GM18519 (cell line): ENCODE data around the gene BTRC.
"Not testable (repeated sequence)": the region's sequence is repeated elsewhere in the genome, so short reads cannot be mapped to it uniquely, and the experiment has no call there.

ENCODE experiments used
- ATAC-seq: cut with Tn5 transposase; IDR thresholded peaks from one replicate; pipeline ENCODE4 v1.9.1; 2021; ENCODE audit warnings: mild to moderate bottlenecking, moderate library complexity; ENCODE audit not compliant: unreplicated experiment, low FRiP score

Gene BTRC

DNA sequence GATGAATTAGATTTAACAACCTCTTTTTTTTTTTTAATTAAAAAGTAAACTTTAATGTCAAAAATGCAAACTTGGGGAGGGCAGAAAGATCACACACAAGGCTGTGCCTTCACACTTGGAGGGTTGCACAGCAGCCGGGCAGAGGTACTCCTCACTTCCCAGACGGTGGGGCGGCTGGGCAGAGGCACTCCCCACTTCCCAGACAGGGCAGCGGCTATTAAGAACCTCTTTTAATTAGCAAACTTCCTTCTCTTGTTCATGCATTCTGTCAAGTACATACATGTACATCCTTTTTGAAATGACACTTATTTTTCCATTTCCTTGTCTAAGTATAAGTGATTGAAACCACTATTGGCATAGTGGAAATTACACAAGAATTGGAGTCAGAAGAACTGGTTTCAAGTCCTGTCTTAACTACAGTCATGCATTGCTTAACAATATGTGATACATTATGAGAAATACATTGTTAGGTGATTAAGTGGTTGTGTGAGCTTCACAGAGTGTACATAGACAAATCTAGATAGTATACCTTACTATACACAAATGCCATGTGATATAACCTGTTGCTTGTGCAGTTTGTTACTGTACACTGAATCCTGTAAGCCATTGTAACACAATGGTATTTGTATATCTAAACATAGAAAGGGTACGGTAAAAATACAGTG lies 26.5 kb downstream of the BTRC start:
- no peak for ATAC-seq

DNA sequence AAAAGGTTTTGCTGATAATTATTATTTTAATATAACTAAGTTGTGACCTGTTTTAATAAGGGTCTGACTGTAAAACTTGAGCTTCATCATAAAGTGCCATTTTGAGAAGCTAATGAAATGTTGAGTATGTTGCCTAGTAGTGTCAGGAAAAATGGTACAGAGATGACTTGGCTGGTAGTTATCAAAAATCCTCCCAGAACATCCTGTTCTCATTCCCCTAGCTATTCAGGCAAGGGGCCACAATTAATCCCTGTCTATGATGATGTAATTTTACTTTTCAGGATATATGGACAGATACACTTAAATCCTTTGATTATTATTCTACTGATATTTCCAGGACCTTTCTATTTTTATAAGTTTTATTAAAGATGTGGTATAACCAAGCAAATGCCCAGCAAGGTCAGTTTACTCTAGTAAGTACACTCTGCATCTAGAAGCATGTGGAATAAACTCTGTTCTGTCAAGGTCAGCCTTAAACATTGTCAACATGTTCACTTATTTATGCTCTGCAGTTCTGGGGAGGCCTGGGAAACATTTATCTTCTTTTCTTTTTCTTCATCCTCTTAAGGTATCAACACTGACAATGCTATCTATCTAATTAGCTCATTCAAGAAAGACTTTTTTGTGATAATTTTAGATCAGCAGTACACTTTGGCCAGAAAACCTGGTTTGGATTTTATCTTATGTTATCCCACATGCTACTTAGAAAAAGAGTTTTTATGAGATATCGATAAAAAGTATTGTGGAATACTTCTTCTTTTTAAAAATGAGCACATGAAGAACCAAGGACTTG lies 32.1 kb downstream of the BTRC start:
- ATAC-seq = no peak

DNA sequence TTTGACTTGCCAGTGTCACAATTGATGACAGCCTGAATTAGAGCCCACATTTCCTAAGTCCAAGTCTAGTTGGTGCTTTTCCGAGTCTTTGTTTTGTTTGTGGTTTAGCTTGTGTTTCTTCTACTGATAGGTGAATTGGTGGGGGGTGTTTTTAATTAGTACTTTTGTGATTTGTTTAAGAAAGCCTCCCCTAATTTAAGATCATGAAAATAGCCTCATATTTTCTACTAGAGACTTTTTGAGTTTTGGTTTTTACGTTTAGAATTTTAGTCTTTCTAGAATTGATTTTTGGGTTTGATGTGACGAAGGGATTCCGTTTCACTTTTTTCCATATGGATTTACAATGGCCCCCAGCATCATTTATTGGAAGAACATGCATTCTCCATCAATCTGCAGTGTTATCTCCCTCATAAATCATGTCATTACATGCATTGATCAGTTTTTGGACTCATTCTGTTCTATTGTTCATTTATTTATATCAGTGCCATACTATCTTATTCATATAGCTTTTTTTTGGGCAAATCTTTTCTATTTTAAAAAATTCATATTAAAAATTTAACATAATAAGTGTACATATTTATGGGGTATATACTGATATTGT lies 32.8 kb downstream of the BTRC start:
- no peak for ATAC-seq

DNA sequence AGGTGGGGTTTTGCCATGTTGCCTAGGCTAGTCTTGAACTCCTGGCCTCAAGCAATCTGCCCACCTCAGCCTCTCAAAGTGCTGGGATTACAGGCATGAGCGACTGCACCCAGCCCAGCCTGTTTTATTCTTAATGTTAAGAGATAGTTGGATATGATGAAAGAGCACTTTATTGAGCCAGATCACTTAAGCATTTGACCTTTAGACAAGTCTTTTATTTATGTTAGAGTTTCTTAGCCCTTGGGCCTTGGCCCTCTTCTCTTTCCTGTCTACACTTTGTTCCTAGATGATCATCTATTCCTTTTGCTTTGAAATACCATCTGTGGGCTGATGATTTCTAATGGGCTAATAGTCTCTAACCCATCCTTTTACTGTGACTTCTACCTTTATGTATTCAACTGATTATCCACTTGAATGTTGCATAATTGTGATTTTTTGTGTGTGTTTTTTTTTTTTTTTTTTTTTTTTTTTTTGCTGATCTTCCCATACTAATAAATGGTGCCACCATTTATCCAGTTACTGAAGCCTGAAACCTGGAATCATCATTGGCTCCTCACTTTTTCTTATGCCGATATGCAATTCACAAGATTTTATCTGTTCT lies 34.8 kb downstream of the BTRC start:
- no peak for ATAC-seq

DNA sequence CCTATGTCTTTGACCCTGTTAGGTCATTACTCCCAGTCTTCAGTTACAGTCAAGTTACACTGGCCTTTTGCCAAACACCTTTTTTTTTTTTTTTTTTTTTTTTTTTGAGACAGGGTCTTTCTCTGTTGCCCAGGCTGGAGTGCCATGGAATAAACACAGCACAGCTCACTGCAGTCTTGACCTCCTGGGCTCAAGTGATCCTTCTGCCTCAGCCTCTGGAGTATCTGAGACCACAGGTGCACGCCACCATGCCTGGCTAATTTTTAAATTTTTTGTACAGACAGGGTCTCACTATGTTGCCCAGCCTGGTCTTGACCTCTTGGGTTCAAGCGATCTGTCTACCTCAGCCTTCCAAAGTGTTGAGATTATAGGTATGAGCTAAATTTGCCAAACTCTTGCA lies 35.6 kb downstream of the BTRC start:
- not testable (repeated sequence) for ATAC-seq

DNA sequence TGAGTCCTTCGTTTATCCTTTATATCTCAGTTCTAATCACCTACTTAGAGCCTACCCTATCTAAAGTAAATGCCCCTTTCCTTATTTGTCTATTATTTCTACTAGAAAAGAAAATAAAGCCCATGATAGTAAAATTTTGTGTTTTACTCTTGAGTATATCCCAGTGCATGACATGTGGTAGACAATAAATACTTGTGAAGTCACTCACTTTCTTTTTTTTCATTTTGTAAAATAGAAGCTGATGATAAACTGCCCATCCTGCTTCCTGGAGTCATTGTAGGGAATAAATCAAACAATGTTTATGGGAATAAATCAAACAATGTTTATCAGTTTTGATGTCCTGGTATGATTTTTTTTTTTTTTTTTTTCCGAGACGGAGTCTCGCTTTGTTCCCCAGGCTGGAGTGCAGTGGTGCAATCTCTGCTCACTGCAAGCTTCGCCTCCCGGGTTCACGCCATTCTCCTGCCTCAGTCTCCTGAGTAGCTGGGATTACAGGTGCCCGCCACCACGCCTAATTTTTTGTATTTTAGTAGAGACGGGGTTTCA lies 36.1 kb downstream of the BTRC start:
- no peak for ATAC-seq

DNA sequence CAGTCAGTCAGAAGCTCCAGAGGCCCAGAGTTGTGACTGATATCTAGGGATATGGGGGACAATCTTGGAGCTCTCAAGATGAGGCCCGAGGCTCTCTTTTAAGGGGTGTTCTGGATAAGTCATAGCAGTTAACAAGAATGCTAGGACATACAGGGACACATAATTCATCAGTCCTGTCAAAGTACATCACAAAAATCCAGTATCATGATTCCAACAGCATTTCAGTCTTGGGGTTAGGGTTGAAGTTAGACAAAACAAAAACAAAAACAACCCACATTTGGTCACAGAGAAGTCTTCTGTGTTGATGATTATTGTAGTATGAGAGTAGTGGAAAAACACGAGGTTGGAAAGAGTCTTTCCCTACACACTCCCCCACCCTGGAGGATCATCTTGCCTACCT lies 39.4 kb downstream of the BTRC start:
- ATAC-seq = no peak

DNA sequence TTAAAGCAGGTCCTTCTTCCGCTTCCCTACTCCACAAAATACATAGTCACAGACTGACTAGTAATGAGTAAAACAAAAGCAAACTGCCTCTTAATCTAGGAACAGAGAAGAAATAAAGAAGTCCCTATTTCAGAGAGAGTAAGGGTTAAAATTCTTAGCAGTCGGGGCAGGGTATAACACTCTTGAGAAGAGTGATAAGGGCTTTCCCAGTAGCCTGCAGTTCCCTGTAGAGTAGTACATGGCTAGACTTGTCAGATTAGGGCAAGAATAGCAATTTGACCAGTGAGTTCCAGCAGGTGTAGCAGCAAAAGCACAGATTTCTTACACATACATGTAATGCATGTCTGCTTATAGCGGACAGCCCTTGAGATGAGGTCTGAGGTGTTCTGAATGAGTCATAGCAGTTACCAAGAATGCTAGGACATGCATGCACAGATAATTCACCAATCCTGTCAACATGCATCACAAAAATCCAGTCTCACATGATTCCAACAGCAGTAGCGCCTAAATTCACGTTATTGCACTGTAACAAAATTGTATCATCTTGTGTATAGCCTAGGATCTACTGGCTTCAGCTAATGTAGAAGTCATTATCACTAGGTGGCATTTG lies 40.7 kb downstream of the BTRC start:
- ATAC-seq = no peak

DNA sequence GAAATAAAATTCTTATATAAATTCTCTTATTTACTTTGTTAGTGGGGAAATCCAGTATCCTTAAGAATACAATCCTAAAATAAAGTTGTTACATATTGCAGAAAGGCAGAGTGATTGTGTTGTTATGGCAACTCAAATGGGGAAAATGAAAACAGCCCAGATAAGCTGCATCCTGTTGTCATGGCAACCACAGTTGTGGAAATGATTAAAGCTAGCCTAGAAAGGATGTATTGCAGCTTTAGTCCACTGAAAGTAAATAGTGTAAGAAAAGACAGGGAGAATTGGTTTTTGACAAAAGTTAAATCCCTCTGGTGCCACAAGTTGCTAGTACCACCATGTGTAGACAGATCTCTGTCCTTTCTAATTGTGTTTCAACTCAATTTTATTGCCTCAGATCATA lies 43.2 kb downstream of the BTRC start:
- no peak for ATAC-seq

DNA sequence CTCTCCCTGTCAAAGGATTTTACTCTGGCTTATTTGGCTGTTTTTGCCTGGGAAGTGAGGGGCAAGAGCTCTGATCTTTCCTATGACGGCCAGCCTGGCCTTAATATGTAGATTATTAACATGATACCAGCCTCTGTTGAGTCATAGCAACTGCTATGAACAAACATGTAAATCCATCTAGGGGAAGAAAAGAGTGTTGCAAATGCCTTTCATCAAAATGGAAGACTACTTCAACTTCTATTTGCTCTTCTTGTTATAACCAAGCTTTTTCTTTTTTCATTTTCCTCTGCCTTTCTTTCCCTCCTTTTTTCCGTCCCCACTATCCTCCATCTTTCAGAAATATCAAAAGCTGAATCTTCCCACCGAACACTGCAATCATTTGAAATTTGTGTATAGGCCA lies 46.6 kb downstream of the BTRC start:
- no peak for ATAC-seq

DNA sequence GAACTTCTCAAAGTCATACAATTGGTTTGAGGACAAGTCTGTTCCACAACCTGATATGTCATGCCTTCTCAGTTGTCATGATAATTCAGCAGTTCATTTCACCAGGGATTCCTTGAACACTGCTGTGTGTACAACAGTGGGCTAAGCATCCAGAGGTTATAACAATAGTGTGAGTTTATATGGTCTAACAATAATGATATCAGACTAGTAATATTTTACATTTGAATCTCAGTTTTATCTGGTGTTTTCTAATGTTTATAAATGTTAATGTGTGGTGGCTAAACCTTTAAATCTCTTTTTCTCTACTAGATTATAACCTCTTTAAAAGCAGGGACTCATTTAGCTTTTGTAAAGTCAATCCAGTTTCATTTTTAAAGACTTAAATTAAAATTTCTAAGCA lies 48.7 kb downstream of the BTRC start:
- no peak for ATAC-seq

DNA sequence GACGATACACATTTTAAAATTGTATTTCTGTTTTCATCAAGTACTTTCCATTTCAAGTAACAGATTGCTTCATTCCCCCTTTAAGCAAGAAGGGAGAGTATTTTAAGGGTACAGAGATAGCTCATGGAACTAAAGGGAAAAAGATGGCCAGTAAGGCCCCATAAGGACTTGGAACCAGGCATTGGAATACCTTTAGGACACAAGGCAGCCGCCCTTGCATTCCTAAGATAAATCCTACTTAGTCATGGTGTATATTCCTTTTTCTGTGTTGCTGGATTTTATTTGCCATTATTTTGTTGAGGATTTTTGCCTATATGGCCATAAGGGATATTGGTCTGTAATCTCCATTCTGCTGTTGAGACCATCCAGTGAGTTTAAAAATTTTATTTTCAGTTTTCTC lies 49.2 kb downstream of the BTRC start:
- ATAC-seq = no peak

DNA sequence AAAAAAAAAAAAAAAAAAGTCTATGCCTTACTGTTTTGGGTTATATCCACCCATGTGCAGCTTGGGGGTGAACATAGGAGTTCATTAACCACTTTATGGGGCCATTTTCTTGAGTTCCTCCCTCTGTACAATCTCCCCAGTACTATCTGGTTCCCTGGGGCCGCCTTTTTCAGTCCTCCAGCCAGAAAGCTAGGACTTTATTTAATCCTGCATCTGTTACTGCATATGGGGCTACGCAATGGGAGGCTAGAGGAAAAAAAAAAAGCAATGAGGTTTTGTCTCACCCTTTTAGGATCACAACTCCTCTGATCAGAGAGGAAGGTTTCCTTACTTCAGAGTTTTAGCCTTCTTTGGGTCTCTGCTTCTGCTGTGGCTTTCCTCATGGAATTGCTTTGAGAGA lies 51.0 kb downstream of the BTRC start:
- ATAC-seq = no peak

DNA sequence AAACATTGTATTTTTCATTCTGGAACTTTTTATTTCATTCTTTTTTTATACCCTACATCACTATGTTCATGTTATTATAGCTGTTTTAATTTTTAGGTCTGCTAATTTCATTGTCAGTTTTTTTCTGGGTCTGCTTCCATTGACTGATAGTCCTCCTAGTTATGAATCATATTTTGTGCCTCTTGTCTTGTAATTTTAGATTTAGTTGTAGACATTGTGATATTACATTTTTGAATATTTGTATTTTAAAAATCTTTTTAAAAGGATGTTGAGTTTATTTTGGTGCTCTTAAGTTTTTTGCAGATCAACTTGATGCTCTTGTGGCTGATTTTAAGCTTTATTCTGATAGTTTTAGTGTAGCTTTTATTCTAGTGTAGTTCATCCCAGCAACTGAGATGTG lies 57.6 kb downstream of the BTRC start:
- no peak for ATAC-seq

DNA sequence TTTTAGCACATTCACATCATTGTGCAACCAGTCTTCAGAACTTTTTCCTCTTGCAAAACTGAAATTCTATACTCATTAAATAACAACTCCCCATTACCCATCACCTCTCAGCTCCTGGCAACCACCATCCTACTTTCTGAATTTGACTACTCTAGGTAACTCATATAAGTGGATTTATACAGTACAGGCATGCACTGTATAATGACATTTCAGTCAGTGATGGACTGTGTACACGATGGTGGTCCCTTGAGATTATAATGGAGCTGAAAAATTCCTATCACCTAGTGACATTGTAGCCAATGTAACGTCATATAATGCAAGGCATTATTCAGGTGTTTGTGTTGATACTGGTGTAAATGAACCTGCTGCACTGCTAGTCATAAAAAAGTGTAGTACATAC lies 60.1 kb downstream of the BTRC start:
- ATAC-seq = no peak

DNA sequence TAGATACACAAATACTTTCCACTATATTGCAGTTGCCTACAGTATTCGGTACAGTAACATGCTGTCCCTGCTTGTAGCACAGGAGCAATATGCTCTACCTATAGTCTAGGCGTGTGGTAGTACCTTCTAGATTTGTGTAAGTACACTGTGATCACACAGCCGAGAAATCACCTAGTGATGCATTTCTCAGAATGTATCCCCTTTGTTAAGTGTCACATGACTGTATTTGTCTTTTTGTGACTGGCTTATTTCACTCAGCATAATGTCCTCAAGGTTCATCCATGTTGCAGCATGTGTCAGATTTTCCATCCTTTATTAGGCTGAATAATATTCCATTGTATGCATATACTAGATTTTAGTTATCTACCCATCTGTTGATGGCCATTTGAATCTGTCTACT lies 61.9 kb downstream of the BTRC start:
- ATAC-seq = no peak

DNA sequence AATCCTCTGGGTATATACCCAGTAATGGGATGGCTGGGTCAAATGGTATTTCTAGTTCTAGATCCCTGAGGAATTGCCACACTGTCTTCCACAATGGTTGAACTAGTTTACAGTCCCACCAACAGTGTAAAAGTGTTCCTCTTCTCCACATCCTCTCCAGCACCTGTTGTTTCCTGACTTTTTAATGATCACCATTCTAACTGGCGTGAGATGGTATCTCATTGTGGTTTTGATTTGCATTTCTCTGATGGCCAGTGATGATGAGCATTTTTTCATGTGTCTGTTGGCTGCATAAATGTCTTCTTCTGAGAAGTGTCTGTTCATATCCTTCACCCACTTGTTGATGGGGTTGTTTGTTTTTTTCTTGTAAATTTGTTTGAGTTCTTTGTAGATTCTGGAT lies 68.0 kb downstream of the BTRC start:
- ATAC-seq = not testable (repeated sequence)

DNA sequence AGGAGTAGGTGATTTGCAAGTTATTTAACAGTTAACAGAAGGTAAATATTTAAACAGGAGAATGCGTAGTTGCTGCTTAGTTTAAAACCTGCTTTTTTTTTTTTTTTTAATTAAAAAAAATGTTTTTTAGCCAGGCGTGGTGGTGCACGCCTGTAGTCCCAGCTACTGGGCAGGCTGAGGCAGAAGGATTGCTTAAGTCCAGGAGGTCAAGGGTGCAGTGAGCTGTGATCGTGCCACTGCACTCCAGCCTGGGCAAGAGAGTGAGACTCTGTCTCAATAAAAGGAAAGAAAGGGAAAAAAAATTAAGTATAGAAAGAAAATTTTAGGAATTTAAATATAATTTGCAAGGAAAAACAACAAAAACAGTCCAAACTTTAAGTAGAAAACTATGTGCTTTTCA lies 71.6 kb downstream of the BTRC start:
- no peak for ATAC-seq

DNA sequence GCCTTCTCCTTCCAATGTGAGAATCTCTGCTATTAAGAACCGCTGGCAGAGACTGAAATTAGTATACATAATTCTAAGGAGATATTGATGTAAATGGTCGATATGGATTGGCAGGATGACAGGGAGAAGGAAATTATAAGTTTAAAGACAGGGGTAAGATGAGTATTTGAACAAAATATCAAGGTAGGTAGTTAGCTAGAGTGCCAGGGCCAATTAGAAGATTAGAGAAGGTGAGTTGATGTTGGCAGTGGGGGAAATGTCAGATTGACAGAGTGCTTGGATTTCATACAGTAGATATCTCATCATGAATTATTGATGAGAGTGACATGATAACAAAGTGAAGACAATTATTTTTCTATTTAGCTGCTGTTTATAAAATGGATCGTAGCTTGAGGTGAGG lies 74.1 kb downstream of the BTRC start:
- ATAC-seq = no peak

DNA sequence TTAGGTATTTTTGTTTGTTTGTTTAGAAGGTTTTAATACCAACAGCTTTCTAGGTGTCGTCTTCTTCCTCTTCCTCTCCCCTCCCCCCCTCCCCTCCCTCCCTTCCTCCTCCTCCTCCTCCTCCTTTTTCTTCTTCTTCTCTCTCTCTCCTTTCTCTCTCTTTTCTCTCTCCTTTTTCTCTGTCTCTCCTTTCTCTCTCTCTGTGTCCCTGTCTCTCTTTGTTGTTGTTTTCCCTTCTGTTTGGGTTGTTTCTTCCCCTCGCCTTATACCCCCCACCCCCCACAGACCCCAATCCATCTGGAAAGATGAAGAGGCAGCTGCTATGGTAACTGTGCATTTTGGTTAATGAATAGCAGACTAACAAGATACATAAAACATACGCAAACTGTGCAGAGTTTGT lies 75.5 kb downstream of the BTRC start:
- no peak for ATAC-seq

DNA sequence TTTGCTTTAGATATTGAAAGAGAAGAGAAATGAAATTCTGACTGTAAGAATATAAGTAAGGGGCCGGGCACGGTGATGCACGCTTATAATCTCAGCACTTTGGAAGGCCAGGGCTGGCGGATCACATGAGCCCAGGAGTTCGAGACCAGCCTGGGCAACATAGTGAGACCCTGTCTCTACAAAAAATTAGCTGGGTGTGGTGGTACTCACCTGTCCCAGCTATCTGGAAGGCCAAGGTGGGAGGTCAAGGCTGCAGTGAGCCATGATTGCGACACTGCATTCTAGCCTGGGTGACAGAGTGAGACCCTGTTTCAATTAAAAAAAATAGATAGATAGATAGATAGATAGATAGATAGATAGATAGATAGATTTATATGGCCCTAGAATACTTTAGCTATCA lies 82.3 kb downstream of the BTRC start:
- ATAC-seq = no peak
